Brain microvascular endothelial cell (primary cell): ENCODE data around the gene ARF1.

Experiments used
- DNase-seq: peaks from one replicate; pipeline ENCODE4 v3.0.0-alpha.2; 2020
- H3K27ac ChIP-seq: fragments of 250-450 bp; sonication (Bioruptor Pico); 2 replicates; pipeline ENCODE4 v1.5.1; 2020; ENCODE audit warnings: mild to moderate bottlenecking, moderate library complexity
- H3K27me3 ChIP-seq: fragments of 250-450 bp; sonication (Bioruptor Pico); replicated peaks from 2 replicates; pipeline ENCODE4 v1.5.1; 2020; ENCODE audit warnings: mild to moderate bottlenecking
- H3K36me3 ChIP-seq: fragments of 250-450 bp; sonication (Bioruptor Pico); replicated peaks from 2 replicates; pipeline ENCODE4 v1.5.1; 2020; ENCODE audit warnings: mild to moderate bottlenecking
- H3K4me3 ChIP-seq: 2 replicates; pipeline ENCODE4 v1.5.1; 2011; ENCODE audit warnings: low read depth, mild to moderate bottlenecking, control low read depth, low read length, moderate library complexity
- in situ Hi-C: cut with HindIII; loops from 2 replicates; pipeline ENCODE4 v1.10.0; 2017; ENCODE audit warnings: low sequenced_read_pairs, low pct_ligation_motif_present
- TF ChIP-seq, protein P1 (sequence below): IDR thresholded peaks from 2 replicates; pipeline ENCODE4 v1.5.1; 2011; ENCODE audit warnings: low read depth, mild to moderate bottlenecking, moderate library complexity, low read length, control low read depth, inconsistent platforms; ENCODE audit errors: missing control alignments

Gene ARF1

DNA sequence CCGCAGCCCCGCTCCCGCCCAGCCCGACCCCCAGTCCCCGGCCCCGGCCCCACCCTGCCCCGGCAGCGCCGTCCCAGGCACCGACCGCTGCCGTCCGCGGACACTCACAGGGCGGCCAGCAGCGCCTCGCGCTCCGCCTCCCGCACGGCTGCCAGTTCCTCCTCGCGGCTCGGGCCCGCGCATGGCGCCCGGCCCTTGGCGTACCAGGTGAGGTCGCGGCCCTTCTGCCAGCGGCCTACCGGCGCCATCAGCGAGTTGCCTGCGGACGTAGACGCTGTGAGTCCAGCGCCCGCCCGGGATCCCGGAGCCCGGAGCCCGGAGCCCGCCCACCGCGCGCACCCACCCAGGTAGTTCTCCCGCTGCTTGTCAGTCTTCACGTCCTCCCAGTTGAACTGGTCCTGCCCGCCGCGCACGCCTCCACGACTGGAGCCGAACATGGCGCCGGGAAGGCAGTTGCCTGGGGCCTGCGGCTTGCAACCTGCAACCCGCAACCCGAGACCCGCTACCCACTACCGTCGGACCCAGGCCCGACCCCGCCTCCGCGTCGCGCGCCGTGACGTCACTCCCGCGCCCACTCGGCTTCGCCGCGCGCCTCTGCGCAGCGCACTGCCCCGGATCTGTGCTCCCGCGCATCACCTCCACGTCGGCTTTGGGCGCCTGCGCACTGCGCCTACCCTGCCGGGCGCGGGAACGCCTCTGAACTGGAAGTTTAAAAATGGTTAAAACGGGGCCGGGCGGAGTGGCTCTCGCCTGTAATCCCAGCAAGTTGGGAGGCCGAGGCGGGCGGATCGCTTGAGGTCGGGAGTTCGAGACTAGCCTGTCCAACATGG is 20.5 kb downstream of the ARF1 start, which contains the start of gene C1orf35:
C1orf35 (minus strand) TSS at position 535 of the 830 bp plus-strand sequence; CDS start at position 437, 98 bp downstream.
- in situ Hi-C loops, result no loop called here
- TF ChIP-seq, protein P1, sequence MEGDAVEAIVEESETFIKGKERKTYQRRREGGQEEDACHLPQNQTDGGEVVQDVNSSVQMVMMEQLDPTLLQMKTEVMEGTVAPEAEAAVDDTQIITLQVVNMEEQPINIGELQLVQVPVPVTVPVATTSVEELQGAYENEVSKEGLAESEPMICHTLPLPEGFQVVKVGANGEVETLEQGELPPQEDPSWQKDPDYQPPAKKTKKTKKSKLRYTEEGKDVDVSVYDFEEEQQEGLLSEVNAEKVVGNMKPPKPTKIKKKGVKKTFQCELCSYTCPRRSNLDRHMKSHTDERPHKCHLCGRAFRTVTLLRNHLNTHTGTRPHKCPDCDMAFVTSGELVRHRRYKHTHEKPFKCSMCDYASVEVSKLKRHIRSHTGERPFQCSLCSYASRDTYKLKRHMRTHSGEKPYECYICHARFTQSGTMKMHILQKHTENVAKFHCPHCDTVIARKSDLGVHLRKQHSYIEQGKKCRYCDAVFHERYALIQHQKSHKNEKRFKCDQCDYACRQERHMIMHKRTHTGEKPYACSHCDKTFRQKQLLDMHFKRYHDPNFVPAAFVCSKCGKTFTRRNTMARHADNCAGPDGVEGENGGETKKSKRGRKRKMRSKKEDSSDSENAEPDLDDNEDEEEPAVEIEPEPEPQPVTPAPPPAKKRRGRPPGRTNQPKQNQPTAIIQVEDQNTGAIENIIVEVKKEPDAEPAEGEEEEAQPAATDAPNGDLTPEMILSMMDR, result no peak
- H3K36me3 ChIP-seq, result peaks cover 35% of the 10 kb centered on the region
- DNase-seq, result peak; percentile 87
- H3K27me3 ChIP-seq, result no peaks in the 10 kb centered on the region
- peak within 1 kb of the TSS; percentile 87 for H3K4me3 ChIP-seq
- peak within 1 kb of the TSS; percentile 45 for H3K27ac ChIP-seq

DNA sequence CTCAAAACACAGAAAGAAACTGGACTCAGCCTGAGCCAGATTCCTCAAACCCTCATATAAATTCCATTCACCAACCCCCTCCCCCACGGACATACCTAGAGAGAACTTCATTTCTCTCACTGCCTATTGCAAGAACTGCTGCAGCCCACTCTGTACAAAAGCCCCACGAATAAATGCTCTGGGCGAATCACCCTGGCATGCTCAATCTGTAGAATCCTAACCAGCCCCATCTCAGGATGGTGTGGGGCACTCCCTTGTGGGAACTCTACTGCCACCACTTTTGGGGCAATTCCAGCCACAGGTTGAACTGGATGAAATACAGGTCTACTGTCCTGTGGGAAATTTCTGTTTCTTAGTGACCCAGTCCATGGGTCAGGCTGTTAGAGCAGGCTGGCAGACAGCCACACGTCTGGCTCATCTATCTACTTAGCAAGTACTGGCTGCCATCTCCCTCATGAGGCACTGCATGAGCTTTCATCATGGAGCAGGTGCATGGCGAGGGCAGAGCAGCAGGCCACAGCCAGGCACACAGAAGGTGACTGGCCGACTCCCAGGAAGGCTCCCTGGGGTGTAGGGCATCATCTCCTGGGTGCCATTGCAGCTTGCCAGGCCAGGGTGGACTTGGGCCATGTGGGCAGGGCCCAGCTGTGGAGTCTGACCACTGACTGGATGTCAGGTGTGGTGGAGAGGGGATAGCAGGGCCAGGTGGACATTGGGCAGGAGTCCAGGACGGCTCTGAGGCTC is 22.2 kb downstream of the ARF1 start:
- no peak overlapping the region for H3K4me3 ChIP-seq
- no peak overlapping the region for H3K27ac ChIP-seq
- peaks cover 18% of the 10 kb centered on the region for H3K36me3 ChIP-seq
- no peaks in the 10 kb centered on the region for H3K27me3 ChIP-seq
- DNase-seq, result no peak
- in situ Hi-C loops, result no loop called here
- TF ChIP-seq, protein P1, result no peak

- Histone ChIP-seq H3K27ac (no peak overlapping the region), H3K4me3 (no peak overlapping the region), H3K36me3 (peaks cover 11% of the 10 kb centered on the region), H3K27me3 (no peaks in the 10 kb centered on the region)
- in situ Hi-C loops, result no loop called here
- TF ChIP-seq, protein P1, result no peak
- DNase-seq, result no peak
Observed at GRCh38 chr1:228105270-228105995, 22.9 kb downstream of the ARF1 start.

- in situ Hi-C loops, result no loop called here
- TF ChIP-seq, protein P1, result no peak
- Histone ChIP-seq H3K27me3 (no peaks in the 10 kb centered on the region), H3K36me3 (peaks cover 6% of the 10 kb centered on the region), H3K27ac (no peak overlapping the region), H3K4me3 (no peak overlapping the region)
- DNase-seq, result no peak
Observed at GRCh38 chr1:228105996-228106799, 23.7 kb downstream of the ARF1 start.

DNA sequence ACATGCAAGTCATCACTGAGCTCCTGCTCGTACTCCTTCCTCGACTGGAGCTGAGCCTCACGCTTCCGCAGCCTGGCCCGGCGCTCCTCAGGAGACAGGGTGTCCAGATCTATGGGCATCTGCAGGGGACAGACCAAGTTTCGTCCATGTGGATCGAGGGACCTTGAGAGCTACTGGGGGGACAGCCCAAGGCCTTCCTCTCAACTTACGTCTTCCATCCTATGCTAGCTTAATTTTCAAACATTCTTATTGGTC is 24.2 kb downstream of the ARF1 start:
- Histone ChIP-seq H3K27me3 (no peaks in the 10 kb centered on the region), H3K27ac (no peak overlapping the region), H3K4me3 (no peak overlapping the region), H3K36me3 (peaks cover 6% of the 10 kb centered on the region)
- TF ChIP-seq, protein P1, result no peak
- no peak for DNase-seq
- in situ Hi-C loops, result no loop called here
